Measurements from ENCODE around the gene DBP. TPM values are rescaled to one million over a fixed set of nuclear protein-coding genes. Genes with fewer than 3 reads are reported as not detected.

Gene DBP
- total RNA-seq, 4 donors from 2014 or later = 0.33 to 18.6 (median 6.3) TPM

GRCh38 chr19:48587387-48587786 is 49.8 kb downstream of the DBP start:
- TF ChIP-seq CTCF (IDR thresholded peaks at IDR 0.05; ENCODE audit: low read depth) = no peak

- no peak for TF ChIP-seq CTCF (IDR thresholded peaks at IDR 0.05; ENCODE audit: low read depth)
Observed at GRCh38 chr19:48582168-48582567, 55.0 kb downstream of the DBP start.

Other genes starting within 250 kb of the DBP start
- 10 to 100 TPM; 62.5 to 99.1 (median 78.6) TPM for gene KDELR1, start 245.8 kb downstream of the DBP start, total RNA-seq
- 1 to 10 TPM in 1 of 4 donors, under 1 TPM in 3; 0.16 to 1.0 (median 0.31) TPM for gene GRIN2D, start 243.7 kb downstream of the DBP start, total RNA-seq
- gene GRWD1, start 191.4 kb downstream of the DBP start, total RNA-seq = 10 to 100 TPM; 14.4 to 29.0 (median 24.9) TPM
- 1 to 10 TPM in 1 of 4 donors, under 1 TPM in 3; 0.57 to 1.0 (median 0.74) TPM for gene KCNJ14, start 181.8 kb downstream of the DBP start, total RNA-seq
- gene CYTH2, start 168.0 kb downstream of the DBP start, total RNA-seq = 10 to 100 TPM; 15.8 to 64.0 (median 31.5) TPM
- not detected for gene LMTK3, start 125.5 kb downstream of the DBP start, total RNA-seq
- not detected for gene SULT2B1, start 85.2 kb downstream of the DBP start, total RNA-seq
- gene SPACA4, start 30.6 kb downstream of the DBP start, total RNA-seq = not detected
- gene FAM83E, start 22.3 kb downstream of the DBP start, total RNA-seq = not detected
- gene RPL18, start 18.2 kb downstream of the DBP start, total RNA-seq = 1,000 to 10,000 TPM in 3 of 4 donors, 100 to 1,000 TPM in 1; 998 to 1,778 (median 1,670) TPM
- gene SPHK2, start 17.9 kb downstream of the DBP start, total RNA-seq = 10 to 100 TPM in 1 of 4 donors, 1 to 10 TPM in 3; 4.9 to 33.2 (median 9.1) TPM
- 1 to 10 TPM in 2 of 4 donors, not detected in 2; 1.5 to 3.4 TPM for gene CA11, start 8.8 kb upstream of the DBP start, total RNA-seq
- gene NTN5, start 35.6 kb upstream of the DBP start, total RNA-seq = 1 to 10 TPM in 1 of 4 donors, not detected in 3; 1.5 TPM
- gene FUT2, start 58.6 kb upstream of the DBP start, total RNA-seq = not detected
- gene MAMSTR, start 82.3 kb upstream of the DBP start, total RNA-seq = under 1 TPM in 1 of 4 donors, not detected in 3; 0.51 TPM
- 10 to 100 TPM in 3 of 4 donors, 1 to 10 TPM in 1; 4.1 to 38.1 (median 11.5) TPM for gene RASIP1, start 103.2 kb upstream of the DBP start, total RNA-seq
- gene IZUMO1, start 109.5 kb upstream of the DBP start, total RNA-seq = under 1 TPM in 1 of 4 donors, not detected in 3; 0.75 TPM
- gene FUT1, start 115.3 kb upstream of the DBP start, total RNA-seq = 1 to 10 TPM; 1.0 to 7.2 (median 4.4) TPM
- not detected for gene FGF21, start 118.1 kb upstream of the DBP start, total RNA-seq
- 10 to 100 TPM; 25.4 to 71.6 (median 40.1) TPM for gene BCAT2, start 173.7 kb upstream of the DBP start, total RNA-seq
- gene HSD17B14, start 199.1 kb upstream of the DBP start, total RNA-seq = 10 to 100 TPM in 3 of 4 donors, 1 to 10 TPM in 1; 6.4 to 19.0 (median 13.8) TPM
- 10 to 100 TPM in 1 of 4 donors, 1 to 10 TPM in 3; 5.7 to 27.3 (median 8.5) TPM for gene PLEKHA4, start 231.2 kb upstream of the DBP start, total RNA-seq
- gene PPP1R15A, start 235.0 kb upstream of the DBP start, total RNA-seq = 10 to 100 TPM; 30.5 to 81.7 (median 48.3) TPM